K562 (cell line): ENCODE data around the gene NCR1. TPM values are rescaled to one million over a fixed set of nuclear protein-coding genes. Genes with fewer than 3 reads are reported as not detected.
"Not testable (repeated sequence)": the region's sequence is repeated elsewhere in the genome, so short reads cannot be mapped to it uniquely, and the experiment has no call there.

Experiments
- ATAC-seq: fragments of 200-7000 bp; cut with Tn5 transposase; 3 replicates; pipeline ENCODE4 v1.9.1; 2020; ENCODE audit warnings: moderate library complexity
- BruUV-seq: library from RNA; stranded (reverse); fragments of 400-500 nt; replicated peaks from 2 replicates; lab custom pipeline; 2021; lab: Mats Ljungman, UMichigan
- CTCF ChIA-PET: fragments of 300-600 bp; formaldehyde crosslinking; extraction: SDS; loops from one replicate; lab custom pipeline; 2021; ENCODE audit warnings: low intra/inter-chr PET ratio; lab: Yijun Ruan, JAX
- POLR2A ChIA-PET: fragments of 300-600, 350-650 bp; sonication (Branson Sonifier 250); formaldehyde crosslinking; extraction: SDS; loops from one replicate; lab custom pipeline; 2021; ENCODE audit warnings: antibody characterized with exemption, inconsistent platforms; lab: Yijun Ruan, JAX
- DNase-seq, 4 experiments: peaks; one replicate each; pipeline versions ENCODE4 v3.0.0 to v3.0.0-alpha.2; 2011 to 2018; ENCODE audit warnings: low spot score in 3 of 4, mixed read lengths in 3 of 4; ENCODE audit errors: extremely low read depth in 1 of 4
- FAIRE-seq: peaks from 2 replicates; lab custom pipeline; 2011; peaks lifted over from hg19 to GRCh38; lab: Jason Lieb, UNC
- H2AFZ ChIP-seq: 2 replicates; pipeline ENCODE4 v1.6.0; 2011; ENCODE audit warnings: low read depth, low read length, control low read depth, inconsistent platforms
- H3K27ac ChIP-seq: fragments of 200-600 bp; 3 replicates; pipeline ENCODE4 v1.8.0; 2011; ENCODE audit warnings: low read depth, mild to moderate bottlenecking, control low read depth, inconsistent platforms, low read length, moderate library complexity, mixed read lengths; ENCODE audit errors: extremely low read depth
- H3K27me3 ChIP-seq, 2 experiments: fragments of 300-600 bp in 1 of 2; 2 replicates in 1 of 2; 3 replicates in 1 of 2; pipeline versions ENCODE4 v1.6.0 to v1.8.0; 2011; ENCODE audit warnings: inconsistent platforms in 2 of 2, low read length in 2 of 2, mild to moderate bottlenecking in 1 of 2, mixed read lengths in 1 of 2, moderate library complexity in 1 of 2; ENCODE audit not compliant: control insufficient read depth in 2 of 2, insufficient read depth in 2 of 2
- H3K36me3 ChIP-seq: fragments of 300-600 bp; 3 replicates; pipeline ENCODE4 v1.8.0; 2011; ENCODE audit warnings: mild to moderate bottlenecking, low read length, inconsistent platforms; ENCODE audit not compliant: control insufficient read depth, insufficient read depth
- H3K4me1 ChIP-seq, 2 experiments: fragments of 200-600 bp in 1 of 2; replicated peaks in 1 of 2; 2 replicates in 1 of 2; 3 replicates in 1 of 2; pipeline versions ENCODE4 v1.5.1 to v1.8.0; 2011; ENCODE audit warnings: inconsistent platforms in 2 of 2, low read length in 2 of 2, mild to moderate bottlenecking in 1 of 2, mixed read lengths in 1 of 2, moderate library complexity in 1 of 2; ENCODE audit not compliant: control insufficient read depth in 2 of 2, insufficient read depth in 2 of 2
- H3K4me2 ChIP-seq: 2 replicates; pipeline ENCODE4 v1.6.1; 2011; ENCODE audit warnings: low read length, control low read depth, inconsistent platforms, mixed read lengths; ENCODE audit not compliant: insufficient read depth
- H3K4me3 ChIP-seq: fragments of 200-600 bp; sonication (generic), shearing (Covaris generic); 2 replicates; pipeline ENCODE4 v1.5.1; 2016; ENCODE audit warnings: control low read depth, inconsistent platforms
- H3K79me2 ChIP-seq: fragments of 200-600 bp; 3 replicates; pipeline ENCODE4 v1.8.0; 2011; ENCODE audit warnings: low read length, inconsistent platforms; ENCODE audit not compliant: control insufficient read depth, insufficient read depth
- H3K9ac ChIP-seq, 2 experiments: 2 replicates each; pipeline versions ENCODE4 v1.6.0 to v1.6.1; 2011; ENCODE audit warnings: low read depth in 2 of 2, low read length in 2 of 2, control low read depth in 1 of 2, inconsistent platforms in 1 of 2, mild to moderate bottlenecking in 1 of 2, mixed read lengths in 1 of 2; ENCODE audit not compliant: insufficient read depth in 1 of 2
- H3K9me1 ChIP-seq: one replicate; pipeline ENCODE4 v1.6.0; 2011; ENCODE audit warnings: inconsistent platforms, mild to moderate bottlenecking, low read length, moderate library complexity; ENCODE audit not compliant: control insufficient read depth, insufficient read depth
- H3K9me3 ChIP-seq: replicated peaks from 2 replicates; pipeline ENCODE4 v1.5.1; 2011; ENCODE audit warnings: low read depth, low read length, inconsistent platforms; ENCODE audit not compliant: control insufficient read depth, insufficient read depth
- H4K20me1 ChIP-seq: replicated peaks from 2 replicates; pipeline ENCODE4 v1.6.1; 2011; ENCODE audit warnings: low read length, inconsistent platforms, mixed read lengths; ENCODE audit not compliant: control insufficient read depth, insufficient read depth
- WGBS: fragments of 100-300 bp; shearing (Covaris generic); methylation state at CpG from one replicate; pipeline ENCODE4 v1.1.6; 2016; ENCODE audit warnings: low coverage, mixed read lengths; ENCODE audit not compliant: insufficient coverage; ENCODE audit errors: missing lambda C conversion rate; 5-methylcytosine and 5-hydroxymethylcytosine counted together
- in situ Hi-C: fragments of 300-500 bp; cut with MboI; formaldehyde crosslinking; loops from 4 replicates; pipeline ENCODE4 v1.15.0; 2018; ENCODE audit warnings: inconsistent platforms, mixed read lengths
- intact Hi-C: fragments of 100-400 bp; cut with micrococcal nuclease; formaldehyde crosslinking; loops from 2 replicates; pipeline ENCODE4 v1.14.2; 2022
- polyA plus RNA-seq, 8 experiments: library from polyadenylated mRNA; depleted of rRNA in 4 of 8; stranded (reverse) in 5 of 8; unstranded in 3 of 8; fragments of >200 nt; fragmentation: Nextera tagmentation in 2 of 8; fragmentation: Illumina TruSeq in 1 of 8; extraction: Ambion mirVana in 2 of 8; extraction: Trizol in 1 of 8; gene quantifications; 2 replicates each; pipeline versions ENCODE4 v1.2.1 to v1.2.3, GENCODE V29; 2011 to 2014; ENCODE audit warnings: inconsistent platforms in 1 of 8, missing spikeins in 1 of 8
- total RNA-seq, 7 experiments: library from RNA; depleted of rRNA in 6 of 7; stranded (reverse); fragments of >200 nt in 6 of 7; fragmentation: Illumina TruSeq in 2 of 7; extraction: Trizol in 2 of 7; gene quantifications; 2 replicates each; pipeline versions ENCODE4 v1.2.1 to v1.2.3, GENCODE V29; 2011 to 2021; ENCODE audit warnings: low replicate concordance in 1 of 7

The NCR1 gene
- total and polyA plus RNA-seq, 9 of the 15 experiments (the other 6 are each of a cell fraction or from before 2014, with no cell fraction given) = 0.25 to 3.1 (median 1.2) TPM

- DNase-seq, H3K27ac ChIP-seq, H3K4me2 ChIP-seq, H3K9ac ChIP-seq, POLR2A ChIA-PET, ATAC-seq, H3K9me3 ChIP-seq, H3K4me1 ChIP-seq, H3K79me2 ChIP-seq, BruUV-seq, CTCF ChIA-PET, in situ Hi-C loops, FAIRE-seq, H4K20me1 ChIP-seq, H3K4me3 ChIP-seq, H3K36me3 ChIP-seq, H2AFZ ChIP-seq, H3K27me3 ChIP-seq, intact Hi-C loops, H3K9me1 ChIP-seq: not testable (repeated sequence)
- WGBS = 38% methylated on average over 9 of the region's 9 CpGs
Observed at GRCh38 chr19:54899646-54900045, 6.3 kb upstream of the NCR1 start.

GRCh38 chr19:54901153-54901552 is 4.8 kb upstream of the NCR1 start:
- CTCF ChIA-PET, H3K9ac ChIP-seq, intact Hi-C loops, DNase-seq, in situ Hi-C loops, H3K9me3 ChIP-seq, H2AFZ ChIP-seq, ATAC-seq, H3K36me3 ChIP-seq, H3K9me1 ChIP-seq, H3K27me3 ChIP-seq, H4K20me1 ChIP-seq, FAIRE-seq, H3K4me3 ChIP-seq, H3K79me2 ChIP-seq, BruUV-seq, H3K4me2 ChIP-seq, H3K27ac ChIP-seq, POLR2A ChIA-PET: not testable (repeated sequence)
- WGBS = 32% methylated on average over 6 of the region's 8 CpGs
- peaks cover 5 to 12% of the 10 kb centered on the region in 2 experiments; a peak in 4 of 5 replicates for H3K4me1 ChIP-seq
